Ovary (tissue), 3 donors: Measurements from ENCODE around the gene GRB14.

ENCODE experiments used
- CTCF ChIP-seq, 3 donors: fragments of 450-650 bp in 2 of 3; fragments of 200-600 bp in 1 of 3; IDR thresholded peaks; one replicate each; pipeline versions ENCODE4 v1.5.1 to v1.8.0; 2016 to 2022; ENCODE audit warnings: antibody characterized with exemption in 3 of 3, mild to moderate bottlenecking in 1 of 3
- POLR2A ChIP-seq: fragments of 450-650 bp; IDR thresholded peaks from one replicate; pipeline ENCODE4 v1.6.1; 2017; ENCODE audit warnings: antibody characterized with exemption, mild to moderate bottlenecking, moderate library complexity
- donor health status: DM: no; HTN: no; CAD: no.

GRCh38 chr2:164504253-164504652 is 117.0 kb downstream of the GRB14 start:
- no peak for TF ChIP-seq CTCF (IDR thresholded peaks at IDR 0.05)
- no peak for TF ChIP-seq POLR2A
